GM12875 (cell line): ENCODE data around the gene CLSTN2.

Experiments
- H3K4me3 ChIP-seq: one replicate; pipeline ENCODE4 v1.5.1; 2011; ENCODE audit warnings: low read depth, low read length, control low read depth
- CTCF ChIP-seq: IDR thresholded peaks from 2 replicates; pipeline ENCODE4 v1.5.1; 2011; ENCODE audit warnings: low read depth, mild to moderate bottlenecking, control low read depth, inconsistent platforms, low read length, moderate library complexity, borderline replicate concordance; ENCODE audit not compliant: insufficient read depth

The CLSTN2 gene

DNA sequence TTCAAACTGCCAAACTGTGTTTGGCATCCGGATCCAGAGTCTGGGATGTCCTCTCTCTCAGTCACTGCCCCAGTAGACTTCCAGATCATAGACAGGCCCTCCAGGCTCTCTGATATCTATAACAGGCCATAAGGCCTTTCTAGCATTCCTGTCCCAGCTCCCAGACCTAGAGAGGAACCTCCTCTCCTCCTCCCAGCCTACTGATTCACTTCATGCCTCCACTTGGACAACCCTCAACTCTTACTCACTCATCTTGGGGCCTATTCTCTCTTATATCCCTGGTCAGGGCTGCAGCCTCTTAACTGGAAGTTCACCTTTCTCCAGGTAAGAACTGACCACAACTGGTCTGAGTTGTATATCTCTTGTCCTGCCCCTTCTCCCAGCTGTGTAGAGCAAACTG, 489.2 kb downstream of the CLSTN2 start:
- no peak for TF ChIP-seq CTCF
- H3K4me3 ChIP-seq, result no peak overlapping the region

GRCh38 chr3:140424726-140425125, 489.7 kb downstream of the CLSTN2 start:
- H3K4me3 ChIP-seq, result no peak overlapping the region
- no peak for TF ChIP-seq CTCF

GRCh38 chr3:140427786-140428185, 492.8 kb downstream of the CLSTN2 start:
- no peak for TF ChIP-seq CTCF
- H3K4me3 ChIP-seq, result no peak overlapping the region

GRCh38 chr3:140428380-140428779, 493.4 kb downstream of the CLSTN2 start:
- no peak overlapping the region for H3K4me3 ChIP-seq
- TF ChIP-seq CTCF, result no peak

GRCh38 chr3:140429791-140430190, 494.8 kb downstream of the CLSTN2 start:
- no peak overlapping the region for H3K4me3 ChIP-seq
- TF ChIP-seq CTCF, result no peak

DNA sequence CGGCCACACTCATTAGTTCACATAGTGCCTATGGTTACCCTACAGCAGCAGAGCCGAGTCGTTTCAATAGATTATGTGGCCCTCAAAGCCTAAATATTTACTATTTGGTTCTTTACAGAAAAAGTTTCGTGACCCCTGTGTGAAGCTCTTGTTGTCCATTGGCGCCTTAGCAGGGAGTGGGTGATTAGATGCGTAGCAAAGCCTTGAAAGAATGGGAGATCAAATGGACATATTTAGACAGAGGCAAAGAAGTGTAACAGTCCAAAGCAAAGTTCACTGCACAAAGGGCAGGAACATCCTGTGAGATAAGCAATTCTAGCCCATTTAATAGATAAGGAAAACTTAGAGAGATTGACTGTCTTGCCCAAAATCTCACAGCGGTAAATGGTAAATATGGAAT, 495.5 kb downstream of the CLSTN2 start:
- no peak overlapping the region for H3K4me3 ChIP-seq
- no peak for TF ChIP-seq CTCF

- no peak for TF ChIP-seq CTCF
- H3K4me3 ChIP-seq, result no peak overlapping the region
These were observed 497.3 kb downstream of the CLSTN2 start for GRCh38 chr3:140432229-140432669.
